IgD-negative memory B cell (primary cell): ENCODE measurements around the gene COL5A1. TPM values are rescaled to one million over a fixed set of nuclear protein-coding genes. Genes with fewer than 3 reads are reported as not detected.

Experiments used
- H3K27ac Mint-ChIP-seq, 3 donors: one replicate each; pipeline ENCODE4 v1.8.0; 2020 to 2022; ENCODE audit warnings: mild to moderate bottlenecking in 3 of 3, mixed read lengths in 3 of 3, moderate library complexity in 1 of 3
- H3K27me3 Mint-ChIP-seq: one replicate; pipeline ENCODE4 v1.8.0; 2021; ENCODE audit warnings: mixed read lengths
- H3K36me3 Mint-ChIP-seq: one replicate; pipeline ENCODE4 v1.8.0; 2020; ENCODE audit warnings: mild to moderate bottlenecking, mixed read lengths
- H3K4me1 Mint-ChIP-seq, 3 donors: one replicate each; pipeline ENCODE4 v1.8.0; 2020 to 2022; ENCODE audit warnings: mixed read lengths in 3 of 3, mild to moderate bottlenecking in 1 of 3
- H3K4me3 Mint-ChIP-seq, 4 donors: one replicate each; pipeline ENCODE4 v1.8.0; 2020 to 2022; ENCODE audit warnings: mild to moderate bottlenecking in 4 of 4, mixed read lengths in 4 of 4, moderate library complexity in 3 of 4
- H3K9me3 Mint-ChIP-seq, 3 donors: one replicate each; pipeline ENCODE4 v1.8.0; 2020 to 2021; ENCODE audit warnings: mixed read lengths in 3 of 3, mild to moderate bottlenecking in 1 of 3
- polyA plus RNA-seq: library from polyadenylated mRNA; unstranded; fragments of 300-500 nt; fragmentation: Illumina TruSeq; gene quantifications from one replicate; pipeline ENCODE4 v1.2.3, GENCODE V29; 2021

COL5A1 gene
- polyA plus RNA-seq, 1 donor from 2014 or later: not detected

DNA sequence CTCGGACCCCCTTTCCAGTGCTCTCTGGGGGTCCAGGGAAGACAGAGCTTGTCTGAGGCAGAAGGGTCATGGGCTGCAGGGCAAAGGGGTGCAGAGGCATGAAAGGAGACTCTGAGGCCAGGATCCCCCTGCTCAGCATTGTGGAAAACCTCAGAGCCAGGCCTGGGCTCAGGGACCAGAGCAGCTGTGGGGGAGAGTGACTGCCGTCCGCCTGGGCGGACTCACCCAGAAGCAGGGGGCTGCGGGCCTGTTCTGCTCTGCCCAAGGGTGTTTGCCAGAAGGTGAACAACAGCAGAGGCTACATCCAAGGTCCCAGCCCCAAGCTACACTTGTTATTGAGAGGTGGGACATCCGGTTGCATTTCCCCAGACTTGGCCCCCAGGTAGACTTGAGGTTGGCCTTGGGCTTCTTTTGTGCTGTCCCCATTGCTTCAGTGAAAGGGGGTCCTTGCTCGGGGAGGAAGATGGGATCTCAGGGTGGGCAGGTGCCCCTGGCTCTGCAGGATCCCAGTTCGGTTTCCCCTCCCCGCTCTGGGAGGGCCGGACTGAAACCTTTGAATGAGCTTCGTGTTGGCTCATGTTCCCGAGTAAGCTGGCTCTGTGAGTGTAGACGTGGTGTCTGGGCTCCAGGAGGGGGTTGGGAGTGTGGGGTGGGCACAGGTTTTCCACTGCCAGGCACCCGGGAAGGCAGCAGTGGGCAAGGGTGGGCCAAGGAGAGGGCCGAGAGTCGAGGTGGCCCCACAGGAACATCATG is 92.1 kb downstream of the COL5A1 start:
- no peak overlapping the region for H3K4me3 Mint-ChIP-seq
- no peaks in the 10 kb centered on the region for H3K4me1 Mint-ChIP-seq
- no peak overlapping the region for H3K27ac Mint-ChIP-seq
- no peaks in the 10 kb centered on the region for H3K9me3 Mint-ChIP-seq
- H3K27me3 Mint-ChIP-seq: peaks cover 3% of the 10 kb centered on the region
- H3K36me3 Mint-ChIP-seq: no peaks in the 10 kb centered on the region

DNA sequence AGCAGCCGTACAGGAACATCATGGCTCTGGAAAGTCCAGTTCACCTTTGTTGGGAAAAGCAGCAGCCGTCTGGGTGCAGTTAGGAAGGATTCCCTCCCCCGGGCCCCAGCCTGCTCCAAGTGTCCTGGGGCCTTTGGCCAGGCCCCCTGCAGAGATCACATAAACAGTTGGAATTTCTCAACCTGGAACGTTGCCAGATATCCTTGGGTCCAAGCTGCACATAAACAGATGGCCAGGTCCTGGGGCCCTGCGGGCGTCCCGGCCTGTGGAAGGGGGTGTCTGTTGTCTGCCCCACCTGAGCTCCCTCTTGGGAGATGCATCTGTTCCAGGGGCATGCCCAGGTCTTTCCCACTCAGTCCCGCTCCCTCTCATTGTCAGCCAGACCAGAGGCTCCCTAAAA is 92.7 kb downstream of the COL5A1 start:
- H3K36me3 Mint-ChIP-seq: no peaks in the 10 kb centered on the region
- H3K4me1 Mint-ChIP-seq: no peaks in the 10 kb centered on the region
- peaks cover 3% of the 10 kb centered on the region for H3K27me3 Mint-ChIP-seq
- no peak overlapping the region for H3K27ac Mint-ChIP-seq
- H3K4me3 Mint-ChIP-seq: no peak overlapping the region
- peaks cover 0 to under 1% (median 0%) of the 10 kb centered on the region in 3 donors for H3K9me3 Mint-ChIP-seq

DNA sequence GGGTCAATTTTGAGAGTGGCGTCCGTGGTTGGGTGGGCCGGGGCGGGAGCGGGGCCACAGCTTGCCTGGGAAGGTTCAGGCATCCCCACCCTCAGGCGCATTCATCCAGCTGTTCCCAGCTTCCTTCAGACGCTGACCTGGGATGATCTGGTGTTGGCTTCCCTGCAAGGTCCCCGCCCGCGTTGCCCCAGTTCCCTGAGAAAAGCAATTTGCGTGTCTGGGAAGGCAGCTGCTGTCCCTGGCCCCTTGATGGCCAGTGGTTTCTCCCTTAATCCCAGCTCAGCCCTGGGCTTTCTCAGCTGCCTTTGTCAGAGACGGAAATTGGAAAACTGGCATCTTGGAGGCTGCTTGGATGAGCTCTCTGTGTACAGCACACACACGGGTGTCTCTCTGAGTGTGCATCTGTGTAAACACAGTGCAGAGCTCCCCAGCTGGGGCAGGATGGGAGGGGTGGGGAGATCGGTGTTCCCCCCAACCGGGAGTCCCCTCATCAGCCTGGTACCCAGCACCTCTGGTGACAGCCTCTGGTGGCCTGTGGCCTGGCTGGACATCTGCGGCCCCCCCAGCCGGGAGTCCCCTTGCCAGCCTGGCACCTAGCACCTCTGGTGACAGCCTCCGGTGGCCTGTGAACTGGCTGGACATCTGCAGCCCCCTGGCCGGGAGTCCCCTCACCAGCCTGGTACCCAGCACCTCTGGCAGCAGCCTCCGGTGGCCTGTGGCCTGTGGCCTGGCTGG is 94.0 kb downstream of the COL5A1 start:
- Mint-ChIP-seq H3K27me3 (peaks cover 3% of the 10 kb centered on the region), H3K4me1 (no peaks in the 10 kb centered on the region), H3K9me3 (peaks cover 0 to 1% (median 0%) of the 10 kb centered on the region in 3 donors), H3K27ac (no peak overlapping the region), H3K36me3 (no peaks in the 10 kb centered on the region), H3K4me3 (no peak overlapping the region)

DNA sequence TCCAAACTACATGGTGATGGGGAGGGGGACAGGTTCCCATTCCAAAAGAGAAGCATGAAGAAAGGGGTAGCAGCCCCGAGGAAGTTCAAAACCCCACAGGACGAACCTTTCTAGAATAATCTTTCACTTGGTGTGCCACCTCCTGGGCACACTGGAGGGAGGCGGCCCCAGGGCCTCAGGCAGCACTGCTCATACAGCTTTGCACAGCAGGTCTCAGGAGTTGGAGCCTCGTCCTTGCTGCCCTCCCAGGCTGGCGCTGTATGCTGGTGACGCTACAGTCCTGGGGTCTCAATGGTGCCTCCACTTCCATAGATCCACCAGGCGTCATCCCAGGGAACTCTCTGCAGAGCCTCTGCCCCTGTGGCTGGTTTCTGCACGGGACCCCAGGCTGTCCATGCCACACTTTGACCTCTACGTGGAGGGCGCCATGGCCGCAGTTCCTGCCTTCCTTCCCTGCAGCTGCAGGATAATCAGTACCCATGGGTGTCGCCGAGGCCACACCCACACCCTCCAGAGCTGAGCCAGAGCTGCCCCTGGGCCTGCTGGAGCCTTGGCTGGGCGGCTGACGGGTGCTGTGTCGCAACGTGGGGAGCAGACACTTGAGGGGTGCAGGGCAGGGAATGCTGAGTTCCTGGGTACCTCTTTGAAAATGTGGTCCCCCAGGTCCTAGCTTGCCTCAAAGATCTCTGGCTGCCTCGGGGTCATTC is 95.3 kb downstream of the COL5A1 start:
- peaks cover 0 to 1% (median 0%) of the 10 kb centered on the region in 3 donors for H3K9me3 Mint-ChIP-seq
- no peak overlapping the region for H3K27ac Mint-ChIP-seq
- no peaks in the 10 kb centered on the region for H3K36me3 Mint-ChIP-seq
- peaks cover 6% of the 10 kb centered on the region for H3K27me3 Mint-ChIP-seq
- no peak overlapping the region for H3K4me3 Mint-ChIP-seq
- H3K4me1 Mint-ChIP-seq: no peaks in the 10 kb centered on the region

DNA sequence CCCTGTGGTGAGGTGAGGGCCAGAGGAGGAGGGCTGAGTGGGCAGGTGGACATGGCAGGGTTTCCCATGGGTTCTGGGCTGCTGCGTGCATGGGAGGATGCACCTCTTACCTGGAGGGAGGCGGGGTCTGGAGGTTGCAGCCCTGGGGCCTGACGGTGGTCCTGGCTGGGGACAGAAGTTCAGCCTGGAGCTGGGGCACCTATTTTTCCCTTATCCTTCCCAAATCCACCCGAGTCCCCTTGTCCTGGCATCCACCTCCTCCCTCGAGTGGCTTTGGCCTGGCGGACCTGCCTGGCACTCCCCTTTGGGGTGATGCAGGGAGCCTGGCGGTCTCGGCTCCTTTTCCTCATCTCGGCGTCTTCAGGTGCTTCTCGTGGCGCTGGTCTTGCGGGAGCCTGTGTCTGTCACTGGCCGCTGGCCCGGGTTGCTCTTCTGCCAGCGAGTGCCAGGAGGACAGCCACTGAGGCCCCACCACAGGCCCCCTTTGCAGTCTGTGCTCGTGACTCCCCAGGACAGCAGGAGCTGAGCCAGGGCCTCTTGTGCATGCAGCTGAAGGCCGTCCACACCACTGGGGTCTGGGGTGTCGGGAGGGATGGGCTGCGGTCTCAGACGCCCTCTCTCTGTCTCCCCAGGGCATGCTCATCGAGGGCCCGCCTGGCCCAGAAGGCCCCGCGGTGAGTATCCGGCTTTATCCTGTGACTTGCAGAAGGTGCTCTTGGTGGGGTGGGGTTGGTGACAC is 96.4 kb downstream of the COL5A1 start:
- H3K36me3 Mint-ChIP-seq: no peaks in the 10 kb centered on the region
- H3K4me3 Mint-ChIP-seq: no peak overlapping the region
- H3K27me3 Mint-ChIP-seq: peaks cover 6% of the 10 kb centered on the region
- no peak overlapping the region for H3K27ac Mint-ChIP-seq
- H3K9me3 Mint-ChIP-seq: peaks cover 0 to 1% (median 0%) of the 10 kb centered on the region in 3 donors
- H3K4me1 Mint-ChIP-seq: no peaks in the 10 kb centered on the region

DNA sequence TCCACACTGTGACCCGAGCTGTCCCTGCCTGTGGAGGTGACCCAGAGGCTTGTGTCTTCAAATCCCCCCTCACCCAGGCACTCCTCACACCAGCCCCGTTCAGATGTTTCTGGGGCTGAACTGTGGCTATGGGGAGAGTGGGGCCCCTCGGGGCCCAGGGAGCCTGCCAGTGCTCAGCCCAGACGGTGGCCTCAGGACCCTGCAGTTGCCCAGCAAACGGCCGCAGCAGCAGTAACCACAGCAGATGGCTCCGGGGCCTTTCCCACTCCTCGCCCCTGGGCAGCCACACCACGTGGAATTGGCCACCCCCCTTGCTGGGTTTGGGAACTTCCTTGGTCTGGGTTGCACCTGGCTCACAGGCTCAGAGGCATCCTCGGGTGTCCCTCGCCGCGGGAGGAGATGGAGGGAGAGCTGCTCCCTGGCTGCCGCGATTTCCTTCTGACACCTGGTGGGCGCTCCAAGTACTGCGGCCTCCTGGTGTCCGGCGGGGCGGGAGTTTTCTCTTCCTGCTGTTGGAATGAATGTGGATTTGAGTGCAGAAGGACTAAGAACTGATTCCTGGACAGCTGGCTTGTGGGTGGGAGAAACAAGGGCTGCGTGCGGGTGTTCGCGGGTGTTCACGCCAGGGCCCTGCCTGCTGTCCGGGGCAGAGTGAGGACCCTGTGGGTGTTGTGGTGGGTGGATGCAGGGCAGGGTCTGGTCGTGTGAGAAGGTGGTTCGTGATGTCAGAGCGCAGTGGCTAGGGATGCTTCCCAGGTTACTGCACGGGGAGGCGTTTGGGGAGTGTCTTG is 97.5 kb downstream of the COL5A1 start:
- Mint-ChIP-seq H3K9me3 (peaks cover 0 to 1% (median 0%) of the 10 kb centered on the region in 3 donors), H3K4me3 (peak overlapping the region in 1 of 4 donors; percentile 33), H3K36me3 (no peaks in the 10 kb centered on the region), H3K4me1 (no peaks in the 10 kb centered on the region), H3K27me3 (peaks cover 6% of the 10 kb centered on the region), H3K27ac (no peak overlapping the region)

DNA sequence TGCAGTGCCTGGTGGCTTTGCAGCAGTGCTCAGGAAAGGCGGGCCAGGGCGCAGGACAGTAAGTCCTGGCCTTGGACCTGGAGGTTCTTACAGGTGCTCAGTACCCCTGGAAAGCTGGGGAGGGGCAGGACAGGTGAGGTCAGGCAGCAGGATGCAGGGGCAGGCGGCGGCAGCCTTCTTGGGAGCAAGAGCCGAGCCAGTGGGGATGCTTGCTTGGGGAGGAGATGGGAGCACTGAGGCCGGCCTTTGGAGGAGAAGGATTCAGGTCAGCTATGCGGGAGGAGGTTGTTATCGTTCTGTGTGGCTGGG is 98.0 kb downstream of the COL5A1 start:
- Mint-ChIP-seq H3K36me3 (no peaks in the 10 kb centered on the region), H3K4me3 (peak overlapping the region in 1 of 4 donors; percentile 12), H3K9me3 (peaks cover 0 to 1% (median 0%) of the 10 kb centered on the region in 3 donors), H3K27me3 (peaks cover 6% of the 10 kb centered on the region), H3K27ac (no peak overlapping the region), H3K4me1 (no peaks in the 10 kb centered on the region)

DNA sequence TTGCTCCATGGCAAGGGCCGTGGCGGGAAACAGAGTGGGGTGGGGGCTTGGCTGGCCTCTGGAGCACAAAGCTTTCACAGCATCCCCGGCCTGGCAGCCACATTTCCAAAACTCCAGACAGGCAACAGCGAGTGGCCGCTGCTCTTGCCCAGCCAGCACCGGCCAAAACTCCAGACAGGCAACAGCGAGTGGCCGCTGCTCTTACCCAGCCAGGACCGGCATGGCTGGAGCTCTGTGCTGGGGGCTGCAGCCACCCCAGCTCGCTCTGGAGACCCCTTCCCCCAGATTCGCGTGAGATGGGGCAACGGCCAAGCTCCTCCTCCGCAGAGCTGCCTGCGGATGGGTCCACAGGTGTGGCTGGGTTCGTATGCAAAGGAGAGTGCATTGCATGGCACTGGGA is 98.5 kb downstream of the COL5A1 start:
- H3K27ac Mint-ChIP-seq: no peak overlapping the region
- peaks cover 6% of the 10 kb centered on the region for H3K27me3 Mint-ChIP-seq
- H3K9me3 Mint-ChIP-seq: peaks cover 0 to 3% (median 0%) of the 10 kb centered on the region in 3 donors
- H3K4me1 Mint-ChIP-seq: no peaks in the 10 kb centered on the region
- H3K36me3 Mint-ChIP-seq: no peaks in the 10 kb centered on the region
- peak overlapping the region in 1 of 4 donors; percentile 12 for H3K4me3 Mint-ChIP-seq

DNA sequence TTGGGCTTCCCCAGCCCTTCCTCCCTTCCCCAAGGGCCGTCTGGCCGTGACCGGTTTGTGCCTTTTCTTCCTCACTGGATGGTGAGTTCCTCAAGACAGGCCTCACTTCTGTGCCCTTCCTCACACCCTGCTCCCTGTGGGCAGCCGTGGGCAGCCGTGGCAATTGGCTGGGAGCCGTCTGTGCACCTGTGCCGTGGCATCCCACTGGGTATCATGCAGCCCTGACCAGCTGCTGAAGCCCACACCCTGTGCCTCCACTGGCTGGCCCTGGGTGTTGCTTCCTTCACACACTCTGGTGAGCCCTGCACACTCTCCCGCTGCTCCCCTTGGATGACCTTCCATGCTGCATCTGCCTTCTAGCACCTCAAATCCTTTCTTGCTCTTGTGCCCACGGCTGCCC is 100.2 kb downstream of the COL5A1 start:
- Mint-ChIP-seq H3K27ac (no peak overlapping the region), H3K36me3 (no peaks in the 10 kb centered on the region), H3K4me3 (no peak overlapping the region), H3K4me1 (no peaks in the 10 kb centered on the region), H3K27me3 (peaks cover 6% of the 10 kb centered on the region), H3K9me3 (peaks cover 0 to 7% (median 0%) of the 10 kb centered on the region in 3 donors)

DNA sequence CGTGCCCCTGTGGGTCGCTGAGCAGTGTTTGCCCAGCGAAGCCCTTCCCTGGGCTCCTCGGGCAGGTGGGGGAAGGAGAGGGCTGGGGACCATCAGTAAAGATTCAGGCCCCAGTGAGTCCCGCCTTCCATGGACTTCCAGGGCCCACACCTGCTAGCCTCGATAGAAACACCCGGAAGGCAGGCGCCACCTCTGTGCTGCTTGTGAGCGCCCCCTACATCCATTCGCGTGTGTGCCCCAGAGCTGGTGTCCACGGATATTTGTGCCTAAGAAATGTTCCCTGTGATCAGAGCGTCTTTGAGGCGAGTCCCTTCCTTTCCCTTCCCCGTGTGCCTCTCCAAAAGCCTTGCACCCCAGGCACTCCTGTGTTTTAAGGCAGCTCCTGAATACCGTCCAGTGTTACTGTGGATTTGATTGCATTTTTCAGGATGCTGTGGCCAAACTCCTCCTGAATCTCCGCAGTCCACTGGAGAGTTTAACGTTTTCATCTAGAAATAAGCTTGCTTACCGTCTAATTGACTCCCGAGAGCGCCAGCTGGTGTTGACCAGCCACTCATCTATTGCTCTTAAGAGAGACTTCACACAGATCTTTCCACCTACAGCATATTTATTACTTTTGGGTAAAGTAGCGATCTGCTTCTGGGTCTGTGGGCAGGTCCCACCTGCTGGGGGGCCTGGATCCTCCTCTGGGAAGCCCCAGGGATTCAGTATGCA is 101.4 kb downstream of the COL5A1 start:
- Mint-ChIP-seq H3K36me3 (no peaks in the 10 kb centered on the region), H3K9me3 (peaks cover 0 to 7% (median 0%) of the 10 kb centered on the region in 3 donors), H3K27ac (no peak overlapping the region), H3K27me3 (peaks cover 6% of the 10 kb centered on the region), H3K4me3 (no peak overlapping the region), H3K4me1 (no peaks in the 10 kb centered on the region)

DNA sequence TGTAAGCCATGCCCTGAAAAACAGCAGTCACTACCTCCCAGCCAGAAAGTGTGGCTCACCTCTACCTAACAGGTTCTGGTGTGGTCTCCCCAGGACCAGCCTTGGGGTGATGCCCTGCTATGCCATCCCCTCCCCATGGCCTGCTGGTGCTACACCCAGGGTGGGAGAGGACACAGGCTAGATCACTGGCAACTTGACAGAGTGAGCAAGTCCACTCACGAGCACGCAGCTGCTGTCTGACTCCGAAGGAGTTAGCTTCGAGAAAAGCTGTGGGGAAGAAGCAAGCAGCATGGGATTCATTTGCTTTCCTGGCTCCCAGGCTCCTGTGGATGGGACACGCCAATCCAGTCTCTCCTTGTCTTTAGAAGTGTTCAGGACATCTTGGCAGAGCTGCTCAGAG is 102.2 kb downstream of the COL5A1 start:
- no peaks in the 10 kb centered on the region for H3K36me3 Mint-ChIP-seq
- no peak overlapping the region for H3K27ac Mint-ChIP-seq
- H3K27me3 Mint-ChIP-seq: peaks cover 3% of the 10 kb centered on the region
- H3K4me3 Mint-ChIP-seq: no peak overlapping the region
- no peaks in the 10 kb centered on the region for H3K4me1 Mint-ChIP-seq
- peaks cover 0 to 7% (median 0%) of the 10 kb centered on the region in 3 donors for H3K9me3 Mint-ChIP-seq

DNA sequence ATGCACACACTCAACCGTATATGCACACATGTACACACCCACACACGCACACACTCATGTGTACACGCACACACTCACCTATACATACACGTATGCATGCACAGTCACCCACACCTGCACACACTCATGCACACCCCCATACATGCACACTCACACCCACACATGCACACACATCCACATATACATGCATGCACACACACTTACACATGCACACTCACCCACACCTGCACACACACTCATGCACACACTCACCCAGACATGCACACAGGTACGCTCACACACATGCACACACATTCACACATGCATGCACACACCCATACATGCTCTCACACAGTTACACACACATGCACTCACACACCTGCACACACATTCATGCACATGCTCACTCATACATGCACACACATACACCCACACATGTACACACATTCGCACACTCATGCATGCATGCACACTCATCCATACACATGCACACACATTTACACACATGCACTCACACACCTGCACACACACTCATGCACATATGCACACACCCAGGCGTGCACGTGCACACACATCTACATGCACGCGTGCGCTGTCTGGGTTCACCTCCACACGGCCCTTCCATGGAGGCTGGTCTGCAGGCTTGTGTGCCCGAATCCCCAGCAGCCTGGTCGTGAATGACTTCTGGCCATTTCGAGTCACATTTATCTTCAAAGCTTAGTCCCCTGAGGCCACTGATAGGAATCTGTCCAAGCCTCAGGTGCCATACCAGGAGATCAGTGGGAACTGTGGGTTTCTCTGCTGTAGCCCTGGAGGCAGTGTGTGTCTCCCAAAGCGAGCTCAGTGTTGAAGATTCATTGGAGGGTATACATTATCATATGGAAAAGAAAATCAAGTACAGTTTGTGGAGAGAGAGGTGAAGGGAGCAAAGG is 103.0 kb downstream of the COL5A1 start:
- Mint-ChIP-seq H3K4me3 (no peak overlapping the region), H3K9me3 (peaks cover 0 to 5% (median 0%) of the 10 kb centered on the region in 3 donors), H3K36me3 (no peaks in the 10 kb centered on the region), H3K27ac (no peak overlapping the region), H3K27me3 (peaks cover 3% of the 10 kb centered on the region), H3K4me1 (no peaks in the 10 kb centered on the region)

DNA sequence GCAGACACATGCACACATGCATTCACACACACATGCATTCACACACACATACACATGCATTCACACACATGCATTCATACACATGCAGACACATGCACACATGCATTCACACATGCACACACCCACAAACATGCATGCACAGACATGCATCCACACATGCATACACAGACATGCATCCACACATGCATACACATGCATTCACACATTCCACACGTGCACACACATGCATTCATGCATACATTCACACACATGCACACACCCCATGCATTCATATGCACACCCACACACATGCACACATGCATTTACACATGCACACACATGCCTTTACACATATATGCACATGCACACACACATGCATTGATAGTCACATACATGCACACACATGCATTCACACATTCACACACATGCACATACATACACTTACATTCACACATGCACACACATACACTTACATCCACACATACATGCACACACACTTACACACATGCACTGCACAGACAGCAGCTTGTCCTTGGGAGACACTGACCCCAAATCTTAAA is 106.4 kb downstream of the COL5A1 start:
- Mint-ChIP-seq H3K27ac (no peak overlapping the region), H3K4me3 (no peak overlapping the region), H3K36me3 (no peaks in the 10 kb centered on the region), H3K9me3 (peaks cover 0 to 5% (median 0%) of the 10 kb centered on the region in 3 donors), H3K27me3 (no peaks in the 10 kb centered on the region), H3K4me1 (no peaks in the 10 kb centered on the region)
